ENCODE data around the gene CLASP1.
"Not testable (repeated sequence)": the region's sequence is repeated elsewhere in the genome, so short reads cannot be mapped to it uniquely, and the experiment has no call there.

The CLASP1 gene

GRCh38 chr2:121324601-121325000, 324.7 kb downstream of the CLASP1 start:
- DNase-seq (ENCODE audit: low read depth in 3 of 3), result no peak

GRCh38 chr2:121321476-121321875, 327.8 kb downstream of the CLASP1 start:
- DNase-seq (ENCODE audit: low read depth in 3 of 3), result no peak

GRCh38 chr2:121319941-121320340, 329.3 kb downstream of the CLASP1 start:
- no peak for DNase-seq (ENCODE audit: low read depth in 3 of 3)

- DNase-seq (ENCODE audit: low read depth in 3 of 3), result no peak
These were observed 332.3 kb downstream of the CLASP1 start for GRCh38 chr2:121316986-121317385.

GRCh38 chr2:121313701-121314100, 335.6 kb downstream of the CLASP1 start:
- DNase-seq (ENCODE audit: low read depth in 3 of 3), result not testable (repeated sequence)

GRCh38 chr2:121309801-121310200, 339.5 kb downstream of the CLASP1 start:
- no peak for DNase-seq (ENCODE audit: low read depth in 3 of 3)

- DNase-seq (ENCODE audit: low read depth in 3 of 3), result no peak
These were observed 339.9 kb downstream of the CLASP1 start for GRCh38 chr2:121309323-121309722.

GRCh38 chr2:121307048-121307447, 342.2 kb downstream of the CLASP1 start:
- no peak for DNase-seq (ENCODE audit: low read depth in 3 of 3)

- DNase-seq (ENCODE audit: low read depth in 3 of 3), result no peak
These were observed 344.3 kb downstream of the CLASP1 start for GRCh38 chr2:121304941-121305340.

GRCh38 chr2:121303531-121304263, 345.6 kb downstream of the CLASP1 start:
- no peak for DNase-seq (ENCODE audit: low read depth in 3 of 3)

- DNase-seq (ENCODE audit: low read depth in 3 of 3), result not testable (repeated sequence)
These were observed 348.1 kb downstream of the CLASP1 start for GRCh38 chr2:121301190-121301589.

- DNase-seq (ENCODE audit: low read depth in 3 of 3), result no peak
These were observed 350.8 kb downstream of the CLASP1 start for GRCh38 chr2:121298476-121298875.

- DNase-seq (ENCODE audit: low read depth in 3 of 3), result not testable (repeated sequence)
These were observed 351.4 kb downstream of the CLASP1 start for GRCh38 chr2:121297866-121298265.

GRCh38 chr2:121297217-121297830, 351.9 kb downstream of the CLASP1 start:
- DNase-seq (ENCODE audit: low read depth in 3 of 3), result no peak

- DNase-seq (ENCODE audit: low read depth in 3 of 3), result no peak
These were observed 353.2 kb downstream of the CLASP1 start for GRCh38 chr2:121295911-121296650.

GRCh38 chr2:121294881-121295840, 354.1 kb downstream of the CLASP1 start:
- no peak for DNase-seq (ENCODE audit: low read depth in 3 of 3)

GRCh38 chr2:121293450-121294325, 355.6 kb downstream of the CLASP1 start:
- no peak for DNase-seq (ENCODE audit: low read depth in 3 of 3)

GRCh38 chr2:121291251-121291580, 358.0 kb downstream of the CLASP1 start:
- DNase-seq (ENCODE audit: low read depth in 3 of 3), result no peak

GRCh38 chr2:121289271-121289670, 360.0 kb downstream of the CLASP1 start:
- DNase-seq (ENCODE audit: low read depth in 3 of 3), result no peak

GRCh38 chr2:121288454-121289231, 360.6 kb downstream of the CLASP1 start:
- no peak for DNase-seq (ENCODE audit: low read depth in 3 of 3)
